SK-N-MC (cell line): ENCODE data around the gene DOCK10.

Experiments used
- EZH2 ChIP-seq: fragments of 200-600 bp; sonication (generic); IDR thresholded peaks from one replicate; pipeline ENCODE4 v1.6.1; 2017; ENCODE audit warnings: antibody characterized with exemption
- POLR2AphosphoS5 ChIP-seq: IDR thresholded peaks from 2 replicates; pipeline ENCODE4 v1.6.1; 2012; ENCODE audit warnings: mild to moderate bottlenecking, low read depth, low read length, borderline replicate concordance

DNA sequence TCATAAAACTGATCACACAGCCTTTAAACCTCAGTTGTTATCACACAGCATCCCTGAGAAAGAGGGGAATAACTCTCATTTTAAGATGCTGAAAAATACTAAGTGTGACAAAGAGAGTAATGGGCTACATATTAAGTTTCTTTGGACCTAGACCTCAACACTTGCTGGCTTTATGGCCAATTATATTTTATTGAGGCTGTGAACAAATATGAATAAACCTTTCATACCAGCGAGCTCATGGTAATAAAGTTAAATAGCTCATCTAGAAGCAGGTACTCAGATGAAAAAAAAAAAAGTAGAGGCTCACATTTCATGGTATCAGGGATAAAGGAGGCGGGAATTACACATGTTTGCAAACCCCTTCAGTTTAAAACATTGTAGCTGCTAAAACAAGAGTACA lies 75.7 kb downstream of the DOCK10 start:
- TF ChIP-seq EZH2 (no peak), POLR2AphosphoS5 (no peak)
